B cell (primary cell): ENCODE results near the gene ATP5F1A. TPM values are rescaled to one million over a fixed set of nuclear protein-coding genes. Genes with fewer than 3 reads are reported as not detected.

Source experiments
- ATAC-seq: fragments of 200-7000 bp; cut with Tn5 transposase; one replicate; pipeline ENCODE4 v1.10.0; 2021; ENCODE audit warnings: low read depth, mild to moderate bottlenecking, moderate number of reproducible peaks, moderate library complexity
- CTCF ChIA-PET: fragments of 350-600 bp; sonication (Branson Sonifier 250); formaldehyde crosslinking; loops from one replicate; lab custom pipeline; 2021; ENCODE audit warnings: antibody characterized with exemption, inconsistent platforms; lab: Charles Lee
- POLR2A ChIA-PET: fragments of 350-600 bp; sonication (Branson Sonifier 250); formaldehyde crosslinking; loops from one replicate; lab custom pipeline; 2021; ENCODE audit warnings: antibody characterized with exemption; lab: Charles Lee
- DNase-seq: peaks from one replicate; pipeline ENCODE4 v3.0.0; 2013
- H2AFZ ChIP-seq: 2 replicates; pipeline ENCODE4 v1.6.1; 2012; ENCODE audit warnings: mild to moderate bottlenecking, low read depth, low read length; ENCODE audit not compliant: insufficient read depth, poor library complexity, severe bottlenecking
- H3K27ac ChIP-seq, 2 donors: 1 replicate in 1 of 2; 2 replicates in 1 of 2; pipeline ENCODE4 v1.5.1; 2012 to 2013; ENCODE audit warnings: low read length in 2 of 2, mild to moderate bottlenecking in 2 of 2, moderate library complexity in 1 of 2
- H3K27me3 ChIP-seq, 4 experiments: fragments of 200-600 bp in 1 of 4; sonication (generic) in 1 of 4; replicated peaks in 1 of 4; 1 replicate in 2 of 4; 2 replicates in 2 of 4; pipeline versions ENCODE4 v1.6.1 to v1.7.0; 2013 to 2016; ENCODE audit warnings: low read length in 3 of 4, mild to moderate bottlenecking in 2 of 4, mixed read lengths in 1 of 4, moderate library complexity in 1 of 4; ENCODE audit not compliant: insufficient read depth in 4 of 4, control insufficient read depth in 3 of 4; ENCODE audit errors: control extremely low read depth in 1 of 4
- H3K36me3 ChIP-seq, 2 experiments: replicated peaks in 1 of 2; 1 replicate in 1 of 2; 2 replicates in 1 of 2; pipeline versions ENCODE4 v1.6.1 to v1.7.1; 2013; ENCODE audit warnings: low read length in 1 of 2; ENCODE audit not compliant: insufficient read depth in 2 of 2, control insufficient read depth in 1 of 2; ENCODE audit errors: control extremely low read depth in 1 of 2, extremely low read depth in 1 of 2
- H3K4me1 ChIP-seq, 2 donors: fragments of 200-600 bp in 1 of 2; sonication (generic) in 1 of 2; 1 replicate in 1 of 2; 2 replicates in 1 of 2; pipeline versions ENCODE4 v1.5.1 to v1.6.1; 2013 to 2017; ENCODE audit warnings: low read length in 2 of 2; ENCODE audit not compliant: control insufficient read depth in 2 of 2, insufficient read depth in 2 of 2
- H3K4me2 ChIP-seq: replicated peaks from 2 replicates; pipeline ENCODE3; 2012; ENCODE audit warnings: mild to moderate bottlenecking, low read depth, low read length; ENCODE audit not compliant: poor library complexity, severe bottlenecking
- H3K4me3 ChIP-seq, 5 experiments: fragments of 200-600 bp in 1 of 5; sonication (generic) in 1 of 5; 1 replicate in 3 of 5; 2 replicates in 2 of 5; pipeline versions ENCODE4 v1.5.1 to v1.7.0; 2011 to 2016; ENCODE audit warnings: low read length in 4 of 5, mild to moderate bottlenecking in 4 of 5, low read depth in 2 of 5, control low read depth in 1 of 5, moderate library complexity in 1 of 5; ENCODE audit not compliant: insufficient read depth in 1 of 5; ENCODE audit errors: control extremely low read depth in 1 of 5, extremely low read depth in 1 of 5
- H3K79me2 ChIP-seq: fragments of 200-600 bp; sonication (generic); one replicate; pipeline ENCODE4 v1.6.0; 2016; ENCODE audit warnings: low read length; ENCODE audit not compliant: control insufficient read depth, insufficient read depth
- H3K9ac ChIP-seq: fragments of 200-600 bp; sonication (generic); 2 replicates; pipeline ENCODE4 v1.6.1; 2017; ENCODE audit warnings: mild to moderate bottlenecking, low read length, moderate library complexity
- H3K9me3 ChIP-seq, 3 donors: one replicate each; pipeline versions ENCODE4 v1.6.1 to v1.7.1; 2013; ENCODE audit warnings: low read length in 2 of 3; ENCODE audit not compliant: control insufficient read depth in 2 of 3, insufficient read depth in 1 of 3; ENCODE audit errors: control extremely low read depth in 1 of 3
- H4K20me1 ChIP-seq: 2 replicates; pipeline ENCODE4 v1.6.0; 2012; ENCODE audit warnings: mild to moderate bottlenecking, low read length; ENCODE audit not compliant: insufficient read depth, control insufficient read depth, poor library complexity, severe bottlenecking
- H3K27ac Mint-ChIP-seq: one replicate; pipeline ENCODE4 v1.8.0; 2021; ENCODE audit warnings: mixed read lengths
- H3K27me3 Mint-ChIP-seq: one replicate; pipeline ENCODE4 v1.8.0; 2021; ENCODE audit warnings: mixed read lengths
- H3K4me1 Mint-ChIP-seq: one replicate; pipeline ENCODE4 v1.8.0; 2021; ENCODE audit warnings: mixed read lengths
- H3K4me3 Mint-ChIP-seq: one replicate; pipeline ENCODE4 v1.8.0; 2021; ENCODE audit warnings: mixed read lengths
- H3K9me3 Mint-ChIP-seq: one replicate; pipeline ENCODE4 v1.8.0; 2022; ENCODE audit warnings: mixed read lengths; ENCODE audit not compliant: insufficient read depth
- EZH2 ChIP-seq: IDR thresholded peaks from 2 replicates; pipeline ENCODE4 v1.6.1; 2012; ENCODE audit warnings: borderline replicate concordance, low read depth, mild to moderate bottlenecking, moderate library complexity, low read length; ENCODE audit not compliant: insufficient read depth, poor library complexity, severe bottlenecking
- WGBS: methylation state at CpG from one replicate; pipeline ENCODE4 v1.1.5; 2013; ENCODE audit warnings: missing lambda C conversion rate; ENCODE audit not compliant: insufficient coverage; 5-methylcytosine and 5-hydroxymethylcytosine counted together
- intact Hi-C: fragments of 100-400 bp; cut with micrococcal nuclease; formaldehyde crosslinking; loops from one replicate; pipeline ENCODE4 v1.10.0; 2022
- polyA plus RNA-seq: library from polyadenylated mRNA; depleted of rRNA; stranded (reverse); fragments of >200 nt; gene quantifications from 2 replicates; pipeline ENCODE4 v1.2.3, GENCODE V29; 2012
- total RNA-seq, 2 donors: library from RNA; stranded (reverse); fragments of 120-200 nt in 1 of 2; gene quantifications; 1 replicate in 1 of 2; 2 replicates in 1 of 2; pipeline versions ENCODE4 v1.2.3 to v1.2.4, GENCODE V29; 2013 to 2022
- TF ChIP-seq, protein P1 (sequence below): fragments of 200-600 bp; IDR thresholded peaks from one replicate; pipeline ENCODE4 v1.8.0; 2022; ENCODE audit warnings: antibody characterized with exemption, mild to moderate bottlenecking

The ATP5F1A gene
- total and polyA plus RNA-seq, 2 donors (not counting 1 experiment from before 2014, with no cell fraction given): 225 to 235 TPM

DNA sequence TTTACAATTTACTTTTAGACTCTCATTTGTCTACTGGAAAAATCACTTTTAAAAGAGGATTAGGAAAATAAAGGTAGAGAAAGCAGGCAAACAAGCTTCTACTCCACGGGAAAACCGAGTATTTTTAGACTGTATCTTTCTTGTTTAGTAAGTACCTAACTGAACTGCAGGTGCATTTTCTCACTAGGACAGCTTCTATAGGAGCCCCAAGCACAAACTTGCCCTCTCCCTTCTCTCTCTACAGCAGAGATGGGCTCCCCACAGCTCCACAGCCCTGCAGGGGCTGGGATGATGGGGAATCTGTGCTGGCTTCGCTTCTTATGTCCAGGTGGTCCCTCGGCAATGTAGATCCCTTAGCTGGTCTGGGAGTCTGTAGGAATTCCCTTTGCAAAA, 42.3 kb downstream of the ATP5F1A start:
- Histone ChIP-seq H3K27me3 (no peaks in the 10 kb centered on the region), H3K4me2 (no peak overlapping the region), H3K4me1 (no peaks in the 10 kb centered on the region), H3K36me3 (no peaks in the 10 kb centered on the region), H3K9me3 (no peaks in the 10 kb centered on the region), H4K20me1 (no peaks in the 10 kb centered on the region), H3K27ac (no peak overlapping the region), H3K9ac (no peak overlapping the region), H3K79me2 (no peaks in the 10 kb centered on the region), H3K4me3 (no peak overlapping the region), H2AFZ (no peak overlapping the region)
- WGBS: 60% methylated on average over 1 of the region's 4 CpGs
- H3K4me1 Mint-ChIP-seq: no peaks in the 10 kb centered on the region
- no peak for DNase-seq
- CTCF ChIA-PET: no interaction called here
- POLR2A ChIA-PET: no interaction called here
- intact Hi-C loops: no loop called here
- H3K27ac Mint-ChIP-seq: no peak overlapping the region
- peaks cover 6% of the 10 kb centered on the region for H3K27me3 Mint-ChIP-seq
- ATAC-seq: no peak
- TF ChIP-seq EZH2: no peak
- TF ChIP-seq, protein P1, sequence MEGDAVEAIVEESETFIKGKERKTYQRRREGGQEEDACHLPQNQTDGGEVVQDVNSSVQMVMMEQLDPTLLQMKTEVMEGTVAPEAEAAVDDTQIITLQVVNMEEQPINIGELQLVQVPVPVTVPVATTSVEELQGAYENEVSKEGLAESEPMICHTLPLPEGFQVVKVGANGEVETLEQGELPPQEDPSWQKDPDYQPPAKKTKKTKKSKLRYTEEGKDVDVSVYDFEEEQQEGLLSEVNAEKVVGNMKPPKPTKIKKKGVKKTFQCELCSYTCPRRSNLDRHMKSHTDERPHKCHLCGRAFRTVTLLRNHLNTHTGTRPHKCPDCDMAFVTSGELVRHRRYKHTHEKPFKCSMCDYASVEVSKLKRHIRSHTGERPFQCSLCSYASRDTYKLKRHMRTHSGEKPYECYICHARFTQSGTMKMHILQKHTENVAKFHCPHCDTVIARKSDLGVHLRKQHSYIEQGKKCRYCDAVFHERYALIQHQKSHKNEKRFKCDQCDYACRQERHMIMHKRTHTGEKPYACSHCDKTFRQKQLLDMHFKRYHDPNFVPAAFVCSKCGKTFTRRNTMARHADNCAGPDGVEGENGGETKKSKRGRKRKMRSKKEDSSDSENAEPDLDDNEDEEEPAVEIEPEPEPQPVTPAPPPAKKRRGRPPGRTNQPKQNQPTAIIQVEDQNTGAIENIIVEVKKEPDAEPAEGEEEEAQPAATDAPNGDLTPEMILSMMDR: no peak
- no peak overlapping the region for H3K4me3 Mint-ChIP-seq
- H3K9me3 Mint-ChIP-seq: no peaks in the 10 kb centered on the region

DNA sequence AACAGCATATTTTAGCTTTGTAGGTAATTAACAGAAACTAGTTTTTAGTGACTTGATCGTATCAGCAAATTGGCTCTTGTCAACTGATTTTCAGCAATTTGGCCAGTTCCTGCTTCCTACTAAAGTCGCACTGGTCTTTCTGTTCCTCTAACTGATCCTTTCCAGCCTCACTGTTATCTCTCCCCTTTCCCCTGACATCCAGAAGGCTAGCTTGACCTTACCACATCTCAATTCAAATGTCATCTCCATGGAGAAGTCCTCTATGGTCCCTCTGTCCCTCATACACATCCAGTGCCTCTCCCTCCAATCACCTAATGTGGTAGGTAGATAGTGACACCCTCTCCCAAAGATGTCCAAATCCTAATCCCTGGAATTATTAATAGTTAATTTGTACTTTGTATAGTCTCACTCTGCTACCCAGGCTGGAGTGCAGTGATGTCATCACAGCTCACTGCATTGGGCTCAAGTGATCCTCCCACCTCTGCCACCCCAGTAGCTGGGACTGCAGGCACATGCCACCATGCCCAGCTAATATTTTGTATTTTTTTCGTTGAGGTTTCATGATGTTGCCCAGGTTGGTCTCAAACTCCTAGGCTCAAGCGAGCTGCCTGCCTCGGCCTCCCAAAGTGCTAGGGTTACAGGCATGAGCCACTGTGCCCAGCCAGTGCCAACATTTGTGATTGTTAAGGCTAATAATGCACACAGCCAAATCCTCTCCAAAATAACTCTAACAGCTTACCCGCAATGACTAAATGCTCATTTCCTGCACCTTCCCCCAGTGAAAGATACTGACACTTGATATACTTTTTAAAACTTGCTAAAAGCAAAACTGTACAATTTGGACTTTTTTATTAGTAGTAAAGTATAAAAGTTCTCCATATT, 42.9 kb downstream of the ATP5F1A start:
- no peaks in the 10 kb centered on the region for H3K9me3 ChIP-seq
- Mint-ChIP-seq H3K9me3 (no peaks in the 10 kb centered on the region), H3K27ac (no peak overlapping the region), H3K4me1 (no peaks in the 10 kb centered on the region), H3K4me3 (no peak overlapping the region), H3K27me3 (peaks cover 6% of the 10 kb centered on the region)
- intact Hi-C loops: no loop called here
- ChIA-PET CTCF (interaction anchor here (0.6 to 1.6 kb wide), 2 partner anchors 18 to 47 kb away, joined by 3 to 4 read pairs; no protein-coding TSS in a partner anchor), POLR2A (no interaction called here)
- H2AFZ ChIP-seq: no peak overlapping the region
- no peaks in the 10 kb centered on the region for H3K79me2 ChIP-seq
- DNase-seq: no peak
- TF ChIP-seq EZH2: no peak
- TF ChIP-seq, protein P1: no peak
- WGBS: 61% methylated on average over 5 of the region's 6 CpGs
- no peak overlapping the region for H3K9ac ChIP-seq
- no peak for ATAC-seq
- no peaks in the 10 kb centered on the region for H3K36me3 ChIP-seq
- no peaks in the 10 kb centered on the region for H3K4me1 ChIP-seq
- H3K4me3 ChIP-seq: no peak overlapping the region
- H3K27ac ChIP-seq: no peak overlapping the region
- no peaks in the 10 kb centered on the region for H4K20me1 ChIP-seq
- no peaks in the 10 kb centered on the region for H3K27me3 ChIP-seq
- no peak overlapping the region for H3K4me2 ChIP-seq
